Gastroesophageal sphincter (tissue), 3 donors: ENCODE results near the gene AURKAIP1.

ENCODE experiments used
- EP300 ChIP-seq: sonication (generic); formaldehyde crosslinking; IDR thresholded peaks from one replicate; pipeline ENCODE4 v1.6.1; 2017; ENCODE audit warnings: antibody characterized with exemption, mild to moderate bottlenecking
- POLR2A ChIP-seq, 2 donors: fragments of 450-650 bp; IDR thresholded peaks; one replicate each; pipeline ENCODE4 v1.6.1; 2017; ENCODE audit warnings: antibody characterized with exemption in 2 of 2, mild to moderate bottlenecking in 2 of 2, moderate library complexity in 1 of 2
- POLR2AphosphoS5 ChIP-seq: sonication (generic); formaldehyde crosslinking; IDR thresholded peaks from one replicate; pipeline ENCODE4 v1.6.1; 2017; ENCODE audit warnings: antibody characterized with exemption
- TF ChIP-seq, protein P1 (sequence below), 4 experiments: fragments of 200-600 bp in 2 of 4; fragments of 450-650 bp in 2 of 4; sonication (generic) in 1 of 4; IDR thresholded peaks; one replicate each; pipeline ENCODE4 v1.5.1; 2017 to 2019; ENCODE audit warnings: antibody characterized with exemption in 4 of 4, mild to moderate bottlenecking in 2 of 4, moderate library complexity in 2 of 4

DNA sequence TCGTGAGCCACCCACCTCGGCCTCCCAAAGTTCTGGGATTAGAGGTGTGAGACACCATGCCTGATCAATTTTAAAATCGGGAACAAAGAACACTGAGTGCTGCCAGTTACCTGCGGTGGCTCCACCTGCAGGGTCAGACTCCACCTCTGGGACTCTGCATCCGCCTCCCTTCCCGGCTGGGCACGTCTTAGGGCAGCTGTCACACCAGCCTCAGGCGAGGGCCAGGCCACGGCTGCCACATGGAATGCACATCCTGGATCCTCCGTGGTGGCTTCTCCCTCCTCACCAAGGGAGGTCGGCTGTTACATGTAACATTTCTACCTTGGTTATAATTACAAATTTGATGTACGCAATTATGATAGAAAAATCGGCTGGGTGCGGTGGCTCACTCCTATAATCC lies 10.7 kb downstream of the AURKAIP1 start:
- TF ChIP-seq, protein P1, sequence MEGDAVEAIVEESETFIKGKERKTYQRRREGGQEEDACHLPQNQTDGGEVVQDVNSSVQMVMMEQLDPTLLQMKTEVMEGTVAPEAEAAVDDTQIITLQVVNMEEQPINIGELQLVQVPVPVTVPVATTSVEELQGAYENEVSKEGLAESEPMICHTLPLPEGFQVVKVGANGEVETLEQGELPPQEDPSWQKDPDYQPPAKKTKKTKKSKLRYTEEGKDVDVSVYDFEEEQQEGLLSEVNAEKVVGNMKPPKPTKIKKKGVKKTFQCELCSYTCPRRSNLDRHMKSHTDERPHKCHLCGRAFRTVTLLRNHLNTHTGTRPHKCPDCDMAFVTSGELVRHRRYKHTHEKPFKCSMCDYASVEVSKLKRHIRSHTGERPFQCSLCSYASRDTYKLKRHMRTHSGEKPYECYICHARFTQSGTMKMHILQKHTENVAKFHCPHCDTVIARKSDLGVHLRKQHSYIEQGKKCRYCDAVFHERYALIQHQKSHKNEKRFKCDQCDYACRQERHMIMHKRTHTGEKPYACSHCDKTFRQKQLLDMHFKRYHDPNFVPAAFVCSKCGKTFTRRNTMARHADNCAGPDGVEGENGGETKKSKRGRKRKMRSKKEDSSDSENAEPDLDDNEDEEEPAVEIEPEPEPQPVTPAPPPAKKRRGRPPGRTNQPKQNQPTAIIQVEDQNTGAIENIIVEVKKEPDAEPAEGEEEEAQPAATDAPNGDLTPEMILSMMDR (IDR thresholded peaks at IDR 0.05) = no peak
- no peak for TF ChIP-seq POLR2A (IDR thresholded peaks at IDR 0.05)
- TF ChIP-seq EP300 = no peak
- TF ChIP-seq POLR2AphosphoS5 = no peak
